ENCODE measurements around the gene PADI6.
"Not testable (repeated sequence)": the region's sequence is repeated elsewhere in the genome, so short reads cannot be mapped to it uniquely, and the experiment has no call there.

The PADI6 gene

DNA sequence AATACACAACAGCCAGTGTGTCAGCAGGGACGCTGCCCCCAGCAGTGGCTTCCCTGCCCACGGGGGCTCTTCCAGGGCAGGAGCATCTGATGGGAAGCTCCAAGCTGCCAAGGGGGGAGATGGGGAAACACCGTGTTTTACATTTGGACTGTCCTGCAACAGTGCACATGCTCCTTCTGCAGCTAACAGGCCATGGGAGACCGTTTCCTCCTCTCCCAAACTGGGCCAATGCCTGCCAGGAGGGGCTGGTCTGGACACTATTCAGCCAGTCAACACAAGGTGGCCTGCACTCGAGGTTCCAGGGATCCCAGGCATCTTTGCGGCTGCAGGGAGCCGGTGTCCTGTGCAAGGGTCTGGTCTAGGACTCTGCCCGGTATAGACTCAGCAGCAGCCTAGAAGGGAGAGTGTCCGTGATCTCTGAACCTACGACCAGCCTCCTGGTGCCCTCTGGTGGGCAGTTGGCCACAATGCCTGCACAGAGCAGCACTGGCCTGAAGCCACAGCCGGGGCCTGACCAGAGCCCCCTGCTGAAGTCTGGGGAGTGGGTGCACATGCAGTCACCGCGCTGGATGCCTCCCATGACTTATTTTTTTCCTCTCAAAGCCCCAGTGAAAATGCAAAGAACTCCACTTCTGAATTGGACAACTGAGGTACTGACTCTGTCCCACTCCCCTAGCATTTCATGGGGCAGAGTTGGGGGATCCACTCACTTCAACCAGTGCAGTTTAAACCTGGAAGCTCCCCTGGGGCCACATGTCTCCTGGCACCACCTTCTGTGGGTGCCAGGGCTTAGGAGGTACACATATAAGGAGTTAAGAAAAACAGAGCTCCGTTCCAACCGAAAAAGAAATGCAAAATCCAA, 34.1 kb downstream of the PADI6 start:
- FAIRE-seq: no peak

DNA sequence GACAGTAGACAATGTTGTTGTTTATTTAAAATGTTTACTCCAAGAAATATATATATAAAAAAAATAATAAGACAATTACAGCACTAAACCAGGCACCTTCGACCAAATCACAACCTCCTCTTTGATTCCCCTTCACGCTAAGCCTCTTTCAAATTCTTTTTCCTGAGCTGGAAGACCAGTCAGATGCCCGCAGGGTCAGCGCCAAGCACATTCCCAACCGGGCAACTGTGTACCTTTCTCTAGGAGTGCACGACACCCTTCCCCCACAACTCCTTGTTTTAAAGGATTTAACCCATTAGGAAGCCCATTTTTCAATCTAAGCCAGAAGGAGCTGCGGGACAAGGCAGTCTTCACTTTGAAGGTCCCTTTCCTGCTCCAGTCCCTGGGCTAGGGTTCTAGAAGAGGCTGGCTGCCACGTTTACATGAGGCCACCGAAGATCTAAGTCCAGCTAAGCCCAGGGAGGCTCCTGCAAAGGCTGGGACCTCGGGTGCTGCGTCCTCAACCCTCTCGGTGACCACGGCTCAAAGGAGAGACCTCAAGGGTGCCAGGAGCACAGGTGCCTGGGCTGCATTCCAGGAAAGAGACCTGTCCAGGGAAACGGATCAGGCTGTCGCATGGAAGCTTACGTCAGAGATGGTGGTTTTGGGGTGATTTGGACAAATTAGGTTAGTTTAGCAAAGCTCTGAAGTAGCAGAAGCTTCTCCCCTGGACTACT, 34.9 kb downstream of the PADI6 start:
- FAIRE-seq: not testable (repeated sequence)

DNA sequence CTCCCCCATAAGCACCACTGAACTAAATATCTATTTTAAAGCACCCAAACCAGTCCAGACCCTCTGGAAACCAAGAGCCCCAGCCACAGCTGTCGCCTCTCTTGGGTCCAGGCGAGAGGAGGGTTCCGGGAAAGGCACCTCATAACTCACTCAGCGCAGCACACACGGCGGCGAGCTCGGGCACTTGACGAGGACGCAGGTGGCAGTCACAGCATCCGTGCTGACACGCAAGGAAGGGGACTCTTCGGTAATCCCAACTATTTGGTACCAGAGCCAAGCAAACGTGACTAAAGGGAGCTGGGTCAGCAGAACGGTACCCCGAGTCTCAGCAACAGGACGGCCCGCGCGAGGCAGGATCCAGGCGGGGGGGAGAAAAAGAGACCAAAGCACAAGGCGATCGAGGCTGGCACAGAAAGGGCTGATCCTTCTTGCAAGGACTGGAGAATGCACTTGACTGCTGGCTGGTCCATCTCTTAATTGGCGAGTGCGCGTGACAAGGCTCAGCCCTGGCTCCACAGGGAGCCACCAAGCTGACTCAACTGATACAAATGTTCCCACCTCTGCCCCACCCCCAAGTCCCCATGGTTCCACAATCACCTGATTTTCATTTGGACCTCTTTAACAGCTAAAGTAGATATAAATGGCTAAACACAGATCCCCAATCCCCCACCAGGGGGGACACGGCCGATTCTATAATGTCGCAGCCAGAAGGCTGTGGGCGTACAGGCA, 36.0 kb downstream of the PADI6 start:
- FAIRE-seq: not testable (repeated sequence)

DNA sequence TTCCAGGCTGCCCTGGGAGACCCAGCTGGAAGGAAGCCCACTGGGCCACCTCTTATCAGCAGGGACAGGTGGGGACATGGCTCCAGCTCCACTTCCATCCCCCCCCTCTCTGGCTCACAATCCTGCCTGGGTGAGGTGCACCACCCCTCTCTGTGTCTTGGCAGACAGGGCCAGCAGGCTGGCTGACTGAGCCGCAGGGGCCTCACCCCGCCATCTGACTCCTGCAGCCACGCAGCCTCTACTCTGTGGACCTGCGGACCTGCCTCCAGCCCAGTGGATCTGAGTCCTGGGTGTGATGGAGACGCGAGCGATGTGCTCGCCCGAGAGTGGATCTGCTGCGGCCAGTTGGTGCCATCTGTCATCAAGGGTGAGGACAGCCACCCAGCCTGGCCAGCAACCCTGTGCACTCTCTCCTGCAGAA, 37.4 kb downstream of the PADI6 start:
- no peak for FAIRE-seq

DNA sequence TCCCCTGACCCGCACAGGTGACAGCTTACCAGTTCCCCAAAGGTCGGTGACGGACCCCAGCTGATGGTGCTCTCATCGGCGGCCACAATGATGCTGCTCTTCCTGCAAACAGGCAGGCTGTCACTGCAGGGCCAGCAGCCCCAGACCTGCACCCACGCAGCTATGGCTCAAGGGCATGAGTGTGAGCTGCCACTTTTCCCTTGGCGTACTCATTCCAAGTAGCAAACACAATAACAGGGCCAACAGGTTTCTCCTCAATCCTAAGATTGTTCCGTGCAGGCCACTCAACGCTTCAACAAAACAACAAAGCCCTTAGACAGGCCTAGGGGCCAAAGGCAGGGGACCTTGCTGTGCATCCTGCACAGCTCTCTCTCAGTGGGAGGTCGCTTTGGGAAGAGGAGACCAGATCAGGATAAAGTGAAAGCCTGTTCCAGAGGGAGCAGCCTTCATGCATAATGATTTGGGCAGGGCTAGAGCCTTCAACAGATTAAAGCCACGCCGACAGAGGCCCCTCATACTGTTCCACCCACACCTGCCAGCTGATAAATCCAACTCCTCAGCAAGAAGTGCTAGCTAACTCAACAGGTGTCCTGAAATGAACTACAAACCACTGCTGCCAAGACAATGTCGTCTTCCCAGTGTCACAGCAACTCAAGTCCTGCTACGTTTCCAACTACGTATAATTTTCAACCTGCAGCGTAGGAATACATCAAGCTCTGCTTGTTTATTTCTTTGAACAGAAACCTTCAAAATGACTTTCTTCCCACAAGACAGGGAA, 40.3 kb downstream of the PADI6 start:
- no peak for FAIRE-seq

DNA sequence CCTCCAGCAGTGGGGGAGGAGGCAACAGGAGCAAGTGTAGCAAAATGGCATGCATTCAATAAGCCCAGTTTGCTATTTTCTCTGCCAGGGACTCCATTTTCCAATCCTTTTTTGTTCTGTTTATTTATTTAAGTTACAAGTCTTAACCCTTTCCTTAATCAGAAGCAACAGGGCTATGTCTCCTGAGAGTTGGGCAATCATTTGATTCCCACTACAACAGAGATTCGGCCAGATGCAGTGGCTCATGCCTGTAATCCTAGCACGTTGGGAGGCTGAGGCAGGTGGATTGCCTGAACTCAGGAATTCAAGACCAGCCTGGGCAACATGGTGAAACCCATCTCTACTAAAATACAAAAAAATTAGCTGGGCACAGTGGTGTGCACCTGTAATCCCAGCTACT, 42.0 kb downstream of the PADI6 start:
- FAIRE-seq: no peak

DNA sequence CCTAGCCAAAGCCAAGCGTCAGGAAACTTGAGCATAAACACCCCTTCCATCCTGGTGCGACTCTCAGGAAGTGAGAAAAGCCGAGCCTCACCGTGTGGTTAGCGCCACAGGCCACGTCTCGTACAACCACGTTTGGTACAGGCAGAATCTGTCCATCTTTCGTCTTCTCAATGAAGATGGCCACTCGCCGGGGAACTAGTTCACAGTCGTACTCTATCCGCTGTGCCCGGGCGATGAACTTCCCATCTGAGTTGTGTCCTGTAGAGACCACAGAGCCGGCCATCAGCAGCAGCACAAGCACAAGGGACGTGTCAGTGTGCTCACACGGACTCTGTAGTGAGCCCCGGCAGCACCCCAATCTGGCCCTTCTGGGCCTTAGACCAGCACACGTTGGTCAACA, 44.4 kb downstream of the PADI6 start:
- FAIRE-seq: no peak

DNA sequence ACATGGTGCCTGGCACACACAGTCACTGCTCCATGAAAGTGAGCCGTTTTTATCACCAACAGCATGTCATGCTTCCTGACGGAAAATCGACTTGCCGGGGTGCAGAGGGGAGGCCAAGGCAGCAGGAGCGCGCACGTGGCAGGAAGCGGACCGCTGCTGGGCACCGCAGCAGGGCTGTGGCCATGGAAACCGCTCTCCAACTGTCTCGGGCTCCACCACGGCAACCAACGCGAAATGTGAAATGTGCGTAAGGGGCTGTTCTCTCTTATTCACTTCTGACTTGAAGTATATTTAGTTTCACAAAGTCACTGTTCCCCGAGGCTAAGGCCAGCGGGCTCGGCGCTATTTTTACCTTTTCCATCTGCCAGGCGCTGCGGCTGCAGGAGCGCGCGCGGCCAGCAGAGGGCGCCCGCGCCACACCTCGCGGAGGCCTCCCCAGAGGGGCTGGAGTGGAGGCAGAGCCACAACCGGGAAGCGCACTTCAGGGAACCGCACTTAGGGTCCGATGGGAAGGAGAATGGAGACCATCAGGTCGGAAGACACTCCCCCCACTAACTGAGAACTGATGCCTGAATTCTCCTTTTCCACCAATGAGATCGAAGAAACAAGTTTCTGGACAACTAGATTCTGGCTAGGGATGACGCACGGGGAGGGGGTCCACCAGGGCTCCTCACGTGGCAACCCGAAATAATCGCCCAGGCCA, 47.8 kb downstream of the PADI6 start:
- FAIRE-seq: no peak

DNA sequence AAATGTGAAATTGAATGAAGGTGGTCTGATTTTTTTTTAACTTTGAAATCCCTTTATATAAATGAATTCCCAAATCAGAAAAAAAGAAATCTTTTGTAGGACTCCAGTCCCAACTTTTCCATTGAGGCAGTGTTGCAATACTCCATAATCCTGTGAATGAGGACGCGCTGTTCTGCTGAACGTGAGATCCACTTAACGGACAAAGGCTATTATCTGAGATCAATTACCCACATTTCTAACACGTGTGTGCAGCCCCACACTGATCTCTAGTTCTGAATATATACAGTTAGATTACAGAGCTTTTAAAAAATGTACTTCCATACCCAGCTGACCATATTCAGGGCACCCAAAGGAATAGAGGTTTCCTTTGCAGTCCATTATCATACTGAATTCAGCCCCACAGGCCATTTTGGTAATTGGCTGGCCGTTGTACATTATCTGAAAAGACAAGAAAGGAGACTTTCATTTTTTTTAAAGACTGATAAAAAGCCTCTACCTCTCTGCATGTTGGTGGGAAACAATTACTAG, 48.5 kb downstream of the PADI6 start:
- no peak for FAIRE-seq

DNA sequence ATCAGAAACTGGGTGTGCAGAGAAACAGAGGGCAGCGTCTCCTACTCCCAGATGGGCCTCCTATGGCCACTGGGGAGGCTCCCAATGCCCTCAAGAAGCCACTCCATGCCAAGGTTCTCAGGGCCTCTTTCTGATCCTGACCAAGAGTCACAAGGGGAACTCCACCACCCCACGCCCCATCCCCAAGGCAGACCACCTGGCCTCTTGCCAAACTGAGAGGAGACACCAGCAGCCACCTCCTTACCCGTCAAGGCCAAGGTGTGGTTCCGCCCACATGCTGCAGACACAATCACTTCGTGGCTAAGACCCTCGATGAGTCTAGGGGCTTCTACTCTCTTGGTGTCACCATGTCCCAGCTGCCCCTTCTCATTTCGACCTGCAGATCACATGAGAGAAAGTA, 50.5 kb downstream of the PADI6 start:
- no peak for FAIRE-seq

DNA sequence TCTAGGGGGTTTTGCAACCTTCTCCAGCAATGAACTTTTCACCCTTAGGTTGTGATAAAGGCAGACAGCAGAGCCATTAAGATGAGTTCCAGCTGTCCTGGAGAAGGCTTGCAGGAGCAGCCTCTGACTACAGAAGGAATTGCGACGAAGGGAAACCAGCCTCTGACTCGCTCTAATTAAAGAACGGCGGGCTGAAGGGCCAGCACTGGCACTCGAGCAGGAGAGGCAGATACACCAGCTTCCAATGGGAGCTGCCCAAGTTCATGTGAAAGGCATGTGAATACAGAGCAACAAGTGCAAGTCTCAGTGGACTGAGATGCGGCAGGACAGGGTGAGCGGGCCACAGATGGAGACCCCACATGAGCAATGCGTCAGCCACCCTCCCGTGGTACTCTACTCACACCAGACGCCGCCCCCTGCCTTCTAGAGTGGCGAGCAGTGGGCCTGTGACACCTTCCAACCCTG, 51.8 kb downstream of the PADI6 start:
- FAIRE-seq: no peak

DNA sequence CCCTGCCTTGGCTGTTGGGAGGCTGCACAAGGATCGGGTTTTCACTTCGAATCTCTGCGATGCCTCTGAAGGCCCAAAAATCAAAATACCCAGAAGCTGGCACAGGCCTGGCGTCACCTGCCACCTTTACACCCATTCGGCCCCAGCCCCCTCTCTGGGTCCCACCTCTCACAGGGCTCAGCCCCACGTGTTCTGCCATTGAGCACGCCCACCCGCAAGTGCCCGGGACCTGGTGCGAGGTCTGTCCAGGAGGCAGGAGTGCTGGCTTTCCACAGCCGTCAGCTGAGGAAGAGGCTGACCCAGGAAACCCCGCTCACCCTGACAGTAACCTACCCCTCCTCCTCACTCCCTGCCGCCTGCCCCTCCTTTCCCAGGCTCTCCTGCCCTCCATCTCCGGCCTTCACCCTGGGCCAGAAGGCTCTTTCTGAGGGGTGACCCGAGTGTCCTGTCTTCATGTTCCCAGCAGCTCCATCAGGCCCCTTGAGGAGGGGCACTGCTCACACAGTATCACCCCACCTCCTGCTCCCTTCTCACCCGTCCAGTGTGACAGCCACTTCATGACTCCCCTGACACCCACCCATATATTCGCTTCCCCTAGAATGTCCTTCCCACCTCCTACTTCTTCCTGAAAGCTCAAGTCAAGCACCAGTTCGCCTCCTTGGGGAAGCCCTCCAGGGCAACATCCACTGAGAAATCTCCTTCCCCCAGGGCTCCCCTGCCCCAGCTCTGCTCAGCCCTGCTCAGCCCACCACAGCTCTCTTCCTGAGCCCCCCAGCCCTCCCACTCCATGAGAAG, 54.0 kb downstream of the PADI6 start:
- FAIRE-seq: no peak

DNA sequence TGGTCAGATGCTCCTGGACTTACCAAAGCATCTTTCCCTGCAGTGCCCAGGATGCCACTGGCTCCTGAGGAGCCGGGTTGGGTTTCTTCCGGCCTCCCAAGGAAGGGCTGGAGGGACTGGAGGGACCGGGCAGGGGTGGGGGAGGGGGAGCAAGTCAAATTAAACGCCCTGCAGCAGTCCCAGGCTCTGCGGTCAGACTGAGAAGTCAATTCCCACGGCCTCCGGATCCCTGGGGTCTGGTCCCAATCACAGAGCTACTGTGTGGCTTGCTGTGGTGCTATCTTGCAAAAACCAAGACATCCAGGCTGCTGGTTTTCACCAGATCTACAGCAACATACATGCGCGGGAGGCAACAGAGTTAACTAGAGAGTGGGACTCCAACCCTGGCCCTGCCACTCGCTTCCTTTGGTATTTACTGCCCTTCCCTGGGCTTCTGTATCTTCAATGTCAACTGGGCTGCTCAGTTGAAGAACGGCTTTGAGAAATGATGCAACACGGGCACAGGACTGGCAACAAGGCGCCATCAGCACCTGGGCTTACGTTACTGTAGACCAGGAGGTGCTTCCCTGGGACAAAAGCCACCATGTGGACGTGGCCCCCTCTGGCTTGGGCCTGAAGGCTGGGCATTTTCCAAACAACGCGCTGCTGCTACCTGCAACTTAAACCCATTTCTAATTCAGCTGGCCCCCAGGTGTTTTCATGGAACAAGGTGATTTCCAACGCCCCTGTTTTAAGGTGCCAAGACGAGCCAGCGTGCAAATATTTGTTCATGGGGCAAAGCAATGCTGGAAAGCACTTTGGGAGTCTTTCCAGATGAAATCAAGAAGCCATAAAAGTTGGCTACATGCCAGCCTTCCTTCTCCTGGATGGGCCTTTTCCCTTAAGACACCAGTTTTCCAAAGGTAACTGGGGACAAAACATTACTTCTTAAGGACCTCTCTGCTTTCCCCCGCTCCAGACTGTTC, 56.0 kb downstream of the PADI6 start:
- no peak for FAIRE-seq

DNA sequence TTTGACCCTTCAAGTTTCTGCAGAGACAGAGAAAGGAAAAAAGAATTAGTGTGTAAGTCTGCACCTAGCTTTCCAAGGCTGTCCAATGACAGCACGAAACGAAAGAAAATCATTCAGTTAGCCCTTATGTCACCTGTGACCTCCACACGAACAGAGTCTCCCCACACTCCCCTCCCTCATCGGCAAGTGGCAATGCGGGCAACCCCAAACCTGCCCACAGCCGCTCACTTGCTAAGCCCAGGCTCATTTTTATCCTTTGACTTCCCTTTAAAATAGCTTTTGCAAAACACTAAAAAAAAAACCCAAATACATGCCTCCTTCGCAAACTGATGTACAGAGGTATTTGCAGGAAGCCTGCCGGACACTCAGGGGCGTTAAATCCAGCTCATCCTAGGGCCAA, 57.2 kb downstream of the PADI6 start:
- FAIRE-seq: no peak

DNA sequence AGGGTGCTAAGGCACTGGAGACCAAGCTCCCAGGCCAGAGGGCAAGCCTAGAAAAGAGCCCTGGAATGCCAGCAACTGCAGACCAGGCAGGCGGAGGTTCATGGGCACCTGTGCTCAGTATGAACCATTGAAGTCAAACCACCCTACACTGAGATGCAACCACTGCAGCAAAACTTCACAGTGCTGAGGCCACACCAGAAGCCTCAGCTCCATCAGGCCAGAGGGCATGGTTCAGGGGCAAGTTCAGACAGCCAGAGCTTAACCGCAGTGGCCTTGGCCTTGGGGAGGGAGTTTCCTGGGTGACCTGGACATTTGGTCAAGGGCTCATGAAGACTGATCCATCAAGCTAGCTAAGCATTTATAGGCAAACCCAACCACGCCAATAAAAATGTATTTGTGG, 60.4 kb downstream of the PADI6 start:
- no peak for FAIRE-seq

DNA sequence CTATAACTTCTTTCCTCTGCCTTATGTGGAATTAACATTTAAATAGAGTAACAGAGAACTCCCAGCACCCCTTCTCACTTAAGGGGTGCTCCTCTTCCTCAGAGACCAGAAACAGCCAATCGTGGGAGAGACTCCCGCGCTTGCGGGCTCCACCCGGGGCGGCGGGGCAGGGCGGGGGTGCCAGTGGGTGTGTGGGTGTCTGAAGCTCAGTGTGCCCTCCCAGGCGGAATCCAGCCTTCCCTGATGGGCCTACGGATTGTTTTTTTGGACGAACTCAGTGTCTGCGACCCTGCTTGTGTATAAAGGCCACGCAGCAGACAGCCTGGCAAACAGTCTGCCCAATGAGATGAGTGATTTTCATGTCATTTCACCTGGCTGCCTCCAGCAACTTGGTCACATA, 61.3 kb downstream of the PADI6 start:
- no peak for FAIRE-seq

DNA sequence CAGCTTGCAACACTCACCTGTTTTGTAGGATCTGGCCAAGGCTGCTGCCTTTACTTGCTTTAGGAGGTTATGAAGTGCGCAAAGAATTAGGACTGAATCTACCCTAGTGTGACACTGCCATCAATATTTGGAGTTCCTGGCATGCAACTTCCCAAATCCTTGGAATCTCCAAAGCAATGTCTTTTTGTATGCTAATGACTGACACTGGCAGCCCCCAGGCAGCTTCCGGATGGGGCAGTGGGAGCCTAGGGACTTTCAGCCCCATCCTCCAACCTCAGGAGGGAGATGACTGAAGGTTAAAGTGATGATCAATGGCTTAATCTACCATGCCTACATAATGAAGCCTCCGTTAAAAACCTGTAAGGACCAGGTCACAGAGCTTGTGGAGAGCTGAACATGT, 62.0 kb downstream of the PADI6 start:
- FAIRE-seq: no peak

DNA sequence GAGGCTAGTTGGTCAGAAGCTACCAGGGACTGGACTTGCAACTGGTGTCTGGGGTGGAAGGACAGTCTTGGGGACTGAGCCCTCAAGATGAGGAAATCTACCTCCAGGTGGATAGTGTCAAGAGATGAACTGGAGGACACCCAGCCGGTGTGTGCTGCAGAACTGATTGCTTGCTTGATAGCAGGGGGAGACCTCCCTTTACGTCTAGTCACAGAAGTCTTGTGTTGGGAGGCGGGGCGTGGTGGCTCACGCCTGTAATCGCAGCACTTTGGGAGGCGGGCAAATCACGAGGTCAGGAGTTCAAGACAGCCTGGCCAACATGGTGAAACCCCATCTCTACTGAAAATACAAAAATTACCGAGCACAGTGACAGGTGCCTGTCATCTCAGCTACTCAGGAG, 62.6 kb downstream of the PADI6 start:
- no peak for FAIRE-seq

DNA sequence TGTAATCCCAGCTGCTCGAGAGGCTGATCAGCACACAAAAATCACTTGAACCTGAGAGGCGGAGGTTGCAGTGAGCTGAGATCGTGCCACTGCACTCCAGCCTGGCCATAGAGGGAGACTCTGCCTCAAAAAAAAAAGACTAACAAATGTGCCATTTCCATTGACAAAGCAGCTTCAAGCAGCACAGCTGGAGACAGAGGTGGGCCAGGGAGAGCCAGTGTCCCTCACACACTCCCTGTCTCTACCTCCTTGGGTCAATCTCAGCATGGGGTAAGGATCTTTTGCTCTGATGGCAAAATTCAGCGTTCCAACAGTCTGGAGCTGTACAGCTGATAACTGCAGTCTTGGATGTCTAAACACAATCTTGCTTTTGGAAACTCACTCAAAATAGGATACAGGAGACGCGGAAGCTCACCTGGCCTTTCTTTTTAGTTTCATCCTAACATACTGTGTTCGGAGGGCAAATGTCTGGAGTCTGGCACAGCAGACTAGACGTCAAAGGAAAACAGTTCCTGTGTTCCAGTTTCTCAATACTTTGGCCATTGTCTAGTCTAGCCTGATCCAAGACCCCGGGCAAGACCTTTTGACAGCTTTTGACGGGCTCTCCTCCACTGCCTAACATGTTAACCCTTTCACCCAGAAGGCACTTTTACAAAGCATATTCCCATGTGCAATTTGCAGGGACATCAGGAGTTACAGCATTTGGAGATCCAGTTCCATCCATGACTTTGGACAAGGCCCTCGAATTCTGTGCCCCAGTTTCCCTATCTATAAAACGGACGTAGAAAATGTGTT, 64.6 kb downstream of the PADI6 start:
- FAIRE-seq: no peak

Measured in colon (tissue), 2 donors.